ENCODE data around the gene SMCO4. TPM values are rescaled to one million over a fixed set of nuclear protein-coding genes. Genes with fewer than 3 reads are reported as not detected.
A peak's percentile ranks its signal among the peaks of the same experiment; 100 is the strongest.
"Not testable (repeated sequence)": the region's sequence is repeated elsewhere in the genome, so short reads cannot be mapped to it uniquely, and the experiment has no call there.

SMCO4 gene
- total and polyA plus RNA-seq, 2 experiments from 2014 or later = 42.2 to 49.0 TPM

GRCh38 chr11:93587858-93588581 is 44.8 kb upstream of the SMCO4 start:
- no peak for TF ChIP-seq ETS1 (IDR thresholded peaks at IDR 0.05)
- TF ChIP-seq REST (IDR thresholded peaks at IDR 0.05; ENCODE audit: unreplicated experiment) = no peak
- TF ChIP-seq ZNF114 (CRISPR knock-in tag; IDR thresholded peaks at IDR 0.05) = no peak
- TF ChIP-seq CREB1 (CRISPR knock-in tag; IDR thresholded peaks at IDR 0.05; ENCODE audit: low read depth) = no peak
- no peak for TF ChIP-seq EZH2phosphoT487 (IDR thresholded peaks at IDR 0.05; ENCODE audit: unreplicated experiment)
- no peak for TF ChIP-seq JUNB (IDR thresholded peaks at IDR 0.05; ENCODE audit: unreplicated experiment)
- no peak for TF ChIP-seq STAT1 (IDR thresholded peaks at IDR 0.05; ENCODE audit: unreplicated experiment)
- no peak for TF ChIP-seq NANOG (IDR thresholded peaks at IDR 0.05; ENCODE audit: borderline replicate concordance)
- no peak for DNase-seq (ENCODE audit: low spot score)

GRCh38 chr11:93587425-93587824 is 44.2 kb upstream of the SMCO4 start:
- H3K36me3 Mint-ChIP-seq (ENCODE audit: low read depth); H3K27me3 ChIP-seq (ENCODE audit: insufficient read depth); H3K4me3 ChIP-seq; DNase-seq (ENCODE audit: low spot score); H2AFZ ChIP-seq; H3K27ac Mint-ChIP-seq; H3F3A ChIP-seq (replicated peaks; ENCODE audit: low read depth); H3K9me2 ChIP-seq (ENCODE audit: insufficient read depth); H3K9me3 Mint-ChIP-seq; H3K4me1 ChIP-seq (ENCODE audit: insufficient read depth); H3K79me2 ChIP-seq (replicated peaks; ENCODE audit: insufficient read depth); H3K4me2 ChIP-seq; H3K36me3 ChIP-seq (ENCODE audit: insufficient read depth); H3K27ac ChIP-seq (ENCODE audit: low read depth); H3K4me3 Mint-ChIP-seq; H3K27me3 Mint-ChIP-seq (ENCODE audit: insufficient read depth, low read depth, poor library complexity); H3K4me1 Mint-ChIP-seq; ATAC-seq; H4K20me1 ChIP-seq (replicated peaks; ENCODE audit: insufficient read depth): not testable (repeated sequence)

More at GRCh38 chr11:93587858-93588581, 44.8 kb upstream of the SMCO4 start:
- H3K4me2 ChIP-seq = no peak overlapping the region
- Mint-ChIP-seq H3K4me1 (no peaks in the 10 kb centered on the region), H3K36me3 (ENCODE audit: low read depth) (no peaks in the 10 kb centered on the region), H3K9me3 (no peaks in the 10 kb centered on the region), H3K27ac (no peak overlapping the region), H3K27me3 (ENCODE audit: insufficient read depth, low read depth, poor library complexity) (peaks cover 2% of the 10 kb centered on the region), H3K4me3 (no peak overlapping the region)
- no peaks in the 10 kb centered on the region for H3F3A ChIP-seq (replicated peaks; ENCODE audit: low read depth)
- H3K27me3 ChIP-seq (ENCODE audit: insufficient read depth) = no peaks in the 10 kb centered on the region
- H3K4me3 ChIP-seq = no peak overlapping the region
- H3K36me3 ChIP-seq (ENCODE audit: insufficient read depth) = no peaks in the 10 kb centered on the region
- ATAC-seq = no peak
- H4K20me1 ChIP-seq (replicated peaks; ENCODE audit: insufficient read depth) = no peaks in the 10 kb centered on the region
- H3K27ac ChIP-seq (ENCODE audit: low read depth) = no peak overlapping the region
- H3K4me1 ChIP-seq (ENCODE audit: insufficient read depth) = no peaks in the 10 kb centered on the region
- H3K9me2 ChIP-seq (ENCODE audit: insufficient read depth) = no peaks in the 10 kb centered on the region
- H3K79me2 ChIP-seq (replicated peaks; ENCODE audit: insufficient read depth) = no peaks in the 10 kb centered on the region
- H2AFZ ChIP-seq = 0 out of 2 replicates have a peak overlapping the region, but pooled peaks have one; percentile 72

Measured in GM23338 (cell line).